Neuronal stem cell (in vitro differentiated cells): ENCODE data around the gene TLCD3B.

ENCODE experiments used
- DNase-seq: peaks from one replicate; pipeline ENCODE4 v3.0.0-alpha.2; 2013; ENCODE audit warnings: low spot score
- H2AFZ ChIP-seq: one replicate; pipeline ENCODE4 v1.6.1; 2013; ENCODE audit warnings: mild to moderate bottlenecking, low read length, inconsistent platforms
- H2AK5ac ChIP-seq: 2 replicates; pipeline ENCODE4 v1.6.1; 2013; ENCODE audit warnings: low read depth, mild to moderate bottlenecking, inconsistent platforms, low read length, moderate library complexity, mixed read lengths
- H2BK120ac ChIP-seq: 2 replicates; pipeline ENCODE4 v1.6.1; 2013; ENCODE audit warnings: low read depth, mild to moderate bottlenecking, inconsistent platforms, low read length, moderate library complexity, mixed read lengths
- H2BK12ac ChIP-seq: one replicate; pipeline ENCODE4 v1.6.1; 2013; ENCODE audit warnings: low read length, inconsistent platforms
- H2BK15ac ChIP-seq: 2 replicates; pipeline ENCODE4 v1.6.1; 2013; ENCODE audit warnings: mild to moderate bottlenecking, low read length, inconsistent platforms, mixed read lengths
- H2BK5ac ChIP-seq: one replicate; pipeline ENCODE4 v1.6.1; 2013; ENCODE audit warnings: inconsistent platforms, mild to moderate bottlenecking, low read length, moderate library complexity
- H3K14ac ChIP-seq: one replicate; pipeline ENCODE4 v1.6.1; 2013; ENCODE audit warnings: low read length, inconsistent platforms
- H3K18ac ChIP-seq: 2 replicates; pipeline ENCODE4 v1.6.1; 2013; ENCODE audit warnings: low read length, inconsistent platforms
- H3K23ac ChIP-seq: 2 replicates; pipeline ENCODE4 v1.6.1; 2013; ENCODE audit warnings: low read depth, mild to moderate bottlenecking, mixed read lengths, low read length, inconsistent platforms; ENCODE audit not compliant: poor library complexity
- H3K27ac ChIP-seq: replicated peaks from 3 replicates; pipeline ENCODE4 v1.5.1; 2013; ENCODE audit warnings: low read length, inconsistent platforms
- H3K27me3 ChIP-seq, 3 experiments: 2 replicates each; pipeline ENCODE4 v1.6.1; 2013; ENCODE audit warnings: low read length in 3 of 3, mild to moderate bottlenecking in 2 of 3, inconsistent platforms in 1 of 3, low read depth in 1 of 3, mixed read lengths in 1 of 3, moderate library complexity in 1 of 3; ENCODE audit not compliant: control insufficient read depth in 3 of 3, insufficient read depth in 3 of 3
- H3K36me3 ChIP-seq, 2 donors: replicated peaks in 1 of 2; 2 replicates each; pipeline ENCODE4 v1.6.1; 2013; ENCODE audit warnings: low read length in 2 of 2; ENCODE audit not compliant: control insufficient read depth in 2 of 2, insufficient read depth in 2 of 2
- H3K4ac ChIP-seq: 2 replicates; pipeline ENCODE4 v1.6.1; 2013; ENCODE audit warnings: inconsistent platforms, mild to moderate bottlenecking, low read length, moderate library complexity
- H3K4me1 ChIP-seq, 2 donors: 1 replicate in 1 of 2; 2 replicates in 1 of 2; pipeline ENCODE4 v1.6.1; 2013; ENCODE audit warnings: low read length in 2 of 2, low read depth in 1 of 2; ENCODE audit not compliant: control insufficient read depth in 2 of 2, insufficient read depth in 1 of 2
- H3K4me2 ChIP-seq: one replicate; pipeline ENCODE4 v1.6.1; 2013; ENCODE audit warnings: mild to moderate bottlenecking, low read length, inconsistent platforms; ENCODE audit not compliant: insufficient read depth, poor library complexity, severe bottlenecking
- H3K4me3 ChIP-seq, 2 donors: 2 replicates each; pipeline ENCODE4 v1.5.1; 2013; ENCODE audit warnings: low read length in 2 of 2, mild to moderate bottlenecking in 2 of 2, inconsistent platforms in 1 of 2, moderate library complexity in 1 of 2
- H3K79me1 ChIP-seq: one replicate; pipeline ENCODE4 v1.6.1; 2013; ENCODE audit warnings: low read depth, mild to moderate bottlenecking, inconsistent platforms, low read length, moderate library complexity
- H3K9ac ChIP-seq: one replicate; pipeline ENCODE4 v1.6.1; 2013; ENCODE audit warnings: mild to moderate bottlenecking, low read depth, low read length, inconsistent platforms; ENCODE audit not compliant: poor library complexity
- H3K9me3 ChIP-seq, 2 donors: replicated peaks in 1 of 2; 2 replicates each; pipeline versions ENCODE3 to v1.6.1; 2013; ENCODE audit warnings: low read length in 2 of 2, mild to moderate bottlenecking in 2 of 2, inconsistent platforms in 1 of 2, low read depth in 1 of 2, mixed read lengths in 1 of 2, moderate library complexity in 1 of 2; ENCODE audit not compliant: control insufficient read depth in 2 of 2, insufficient read depth in 1 of 2
- H4K8ac ChIP-seq: one replicate; pipeline ENCODE4 v1.6.1; 2013; ENCODE audit warnings: low read depth, mild to moderate bottlenecking, inconsistent platforms, low read length, moderate library complexity
- H4K91ac ChIP-seq: one replicate; pipeline ENCODE4 v1.6.1; 2013; ENCODE audit warnings: low read length, low read depth, mild to moderate bottlenecking, inconsistent platforms; ENCODE audit not compliant: poor library complexity
- WGBS, 2 donors: extraction: QIAGEN DNeasy Blood & Tissue Kit; methylation state at CpG; one replicate each; pipeline ENCODE4 v1.1.7; 2013; ENCODE audit warnings: missing lambda C conversion rate in 2 of 2, mixed read lengths in 1 of 2; ENCODE audit not compliant: insufficient read length in 2 of 2, insufficient replicate concordance in 1 of 2; ENCODE audit errors: extremely low coverage in 2 of 2; 5-methylcytosine and 5-hydroxymethylcytosine counted together

TLCD3B gene

GRCh38 chr16:30066761-30067583 is 35.9 kb upstream of the TLCD3B start:
- Histone ChIP-seq H3K4me1 (peaks cover 15 to 24% of the 10 kb centered on the region in 2 donors), H2BK12ac (no peak overlapping the region), H4K8ac (no peak overlapping the region), H3K4ac (no peak overlapping the region), H2BK15ac (no peak overlapping the region), H3K36me3 (peaks cover 37 to 58% of the 10 kb centered on the region in 2 donors), H3K14ac (no peak overlapping the region), H3K9ac (peak overlapping the region; percentile 82), H3K27ac (no peak overlapping the region), H3K4me3 (peak overlapping the region; percentile 96 to 99), H3K4me2 (peak overlapping the region; percentile 87), H3K27me3 (no peaks in the 10 kb centered on the region), H4K91ac (no peak overlapping the region), H3K79me1 (peaks cover 17% of the 10 kb centered on the region), H2BK120ac (no peak overlapping the region), H2AFZ (no peak overlapping the region), H2BK5ac (no peak overlapping the region), H3K23ac (peak overlapping the region; percentile 25), H3K18ac (no peak overlapping the region), H2AK5ac (no peak overlapping the region), H3K9me3 (no peaks in the 10 kb centered on the region)
- DNase-seq = no peak
- WGBS, 2 donors = no CpG with 5 or more reads among the region's 21 CpGs

- H3K23ac ChIP-seq = peak overlapping the region; percentile 100
- H4K91ac ChIP-seq = no peak overlapping the region
- H3K4me1 ChIP-seq = peaks cover 15 to 24% of the 10 kb centered on the region in 2 donors
- no peaks in the 10 kb centered on the region for H3K9me3 ChIP-seq
- peak overlapping the region; percentile 100 for H3K9ac ChIP-seq
- peak overlapping the region; percentile 99 for H3K14ac ChIP-seq
- peak overlapping the region; percentile 86 for H2AFZ ChIP-seq
- peak overlapping the region; percentile 87 for H3K27ac ChIP-seq
- H2AK5ac ChIP-seq = peak overlapping the region; percentile 64
- H2BK120ac ChIP-seq = peak overlapping the region; percentile 93
- peak overlapping the region; percentile 96 to 99 for H3K4me3 ChIP-seq
- H2BK5ac ChIP-seq = peak overlapping the region; percentile 90
- peak overlapping the region; percentile 64 for H2BK15ac ChIP-seq
- peak overlapping the region; percentile 99 for H3K18ac ChIP-seq
- H4K8ac ChIP-seq = no peak overlapping the region
- H3K27me3 ChIP-seq = no peaks in the 10 kb centered on the region
- H3K36me3 ChIP-seq = peaks cover 32 to 51% of the 10 kb centered on the region in 2 donors
- H3K4ac ChIP-seq = peak overlapping the region; percentile 99
- H3K79me1 ChIP-seq = peaks cover 17% of the 10 kb centered on the region
- no peak for DNase-seq
- H2BK12ac ChIP-seq = no peak overlapping the region
- no CpG with 5 or more reads among the region's 44 CpGs for WGBS, 2 donors
- peak overlapping the region; percentile 87 for H3K4me2 ChIP-seq
These were observed 35.1 kb upstream of the TLCD3B start for GRCh38 chr16:30065943-30066760.

GRCh38 chr16:30065102-30065942 is 34.3 kb upstream of the TLCD3B start, which contains the start of gene ALDOA:
Gene ALDOA, plus strand, starts transcription at chr16:30065760. Its CDS starts 1,138 bp downstream, at chr16:30066898.
- DNase-seq = peak; percentile 95
- Histone ChIP-seq H2AFZ (peak within 1 kb of the TSS; percentile 93), H4K91ac (peak within 1 kb of the TSS; percentile 85), H2BK12ac (peak within 1 kb of the TSS; percentile 12), H3K4me1 (peaks cover 17 to 26% of the 10 kb centered on the region in 2 donors), H2BK15ac (peak within 1 kb of the TSS; percentile 98), H3K4me2 (peak within 1 kb of the TSS; percentile 87), H2AK5ac (peak within 1 kb of the TSS; percentile 98), H2BK120ac (peak within 1 kb of the TSS; percentile 93), H3K27ac (peak within 1 kb of the TSS; percentile 99), H3K9ac (peak within 1 kb of the TSS; percentile 100), H3K4ac (peak within 1 kb of the TSS; percentile 99), H3K14ac (peak within 1 kb of the TSS; percentile 99), H3K27me3 (no peaks in the 10 kb centered on the region), H3K36me3 (peaks cover 28 to 51% of the 10 kb centered on the region in 2 donors), H3K4me3 (peak within 1 kb of the TSS; percentile 96 to 99), H3K9me3 (no peaks in the 10 kb centered on the region), H4K8ac (peak within 1 kb of the TSS; percentile 53), H2BK5ac (peak within 1 kb of the TSS; percentile 90), H3K79me1 (peaks cover 17% of the 10 kb centered on the region), H3K18ac (peak within 1 kb of the TSS; percentile 100), H3K23ac (peak within 1 kb of the TSS; percentile 100)
- WGBS, 2 donors = no CpG with 5 or more reads among the region's 99 CpGs
